SU-DHL-6 (cell line): ENCODE data around the gene GSTT4.
"Not testable (repeated sequence)": the region's sequence is repeated elsewhere in the genome, so short reads cannot be mapped to it uniquely, and the experiment has no call there.

Source experiments
- EZH2phosphoT487 ChIP-seq: fragments of 200-600 bp; sonication (generic), shearing (Covaris generic); conservative IDR thresholded peaks from 2 replicates; pipeline ENCODE4 v1.6.1; 2018; ENCODE audit warnings: mild to moderate bottlenecking, antibody characterized with exemption, low read length, moderate library complexity, mixed read lengths
- TF ChIP-seq, protein P1 (sequence below): fragments of 200-600 bp; sonication (generic); IDR thresholded peaks from one replicate; pipeline ENCODE4 v1.5.1; 2017; ENCODE audit warnings: antibody characterized with exemption, mild to moderate bottlenecking, low read length, moderate library complexity; ENCODE audit not compliant: insufficient read depth, poor library complexity, severe bottlenecking

DNA sequence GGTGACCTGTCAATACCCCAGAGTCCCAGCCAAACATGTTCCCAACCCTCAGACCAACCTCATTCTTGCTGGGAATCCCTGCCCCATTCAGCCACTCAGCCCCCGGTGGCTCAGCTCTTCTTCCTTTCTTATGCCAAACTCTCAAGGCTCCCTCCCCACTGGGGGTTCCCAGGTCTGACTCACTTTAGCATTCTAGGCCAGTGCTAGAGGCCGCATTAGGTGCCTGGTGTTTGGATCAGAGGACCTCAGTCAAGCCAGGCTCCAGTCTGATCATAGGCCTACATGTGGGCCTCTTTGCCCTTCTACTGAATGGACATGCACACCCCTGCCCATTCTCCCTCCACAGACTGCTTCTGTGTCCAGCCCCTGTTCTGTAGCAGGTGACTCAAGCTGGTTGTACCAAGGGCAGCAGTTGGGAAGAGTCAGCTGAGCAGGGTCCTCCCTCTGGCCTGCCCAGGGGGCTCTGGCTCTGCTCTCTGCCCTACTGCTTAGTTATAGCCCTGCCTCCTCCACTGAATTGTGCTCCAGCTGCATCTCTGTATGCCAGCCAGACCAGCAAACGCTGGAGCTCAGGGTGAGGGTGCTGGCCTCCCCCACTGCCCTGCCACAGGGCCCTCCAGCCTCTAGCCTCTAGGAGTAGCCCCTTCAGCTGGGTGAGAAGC is 15.5 kb downstream of the GSTT4 start:
- TF ChIP-seq, protein P1, sequence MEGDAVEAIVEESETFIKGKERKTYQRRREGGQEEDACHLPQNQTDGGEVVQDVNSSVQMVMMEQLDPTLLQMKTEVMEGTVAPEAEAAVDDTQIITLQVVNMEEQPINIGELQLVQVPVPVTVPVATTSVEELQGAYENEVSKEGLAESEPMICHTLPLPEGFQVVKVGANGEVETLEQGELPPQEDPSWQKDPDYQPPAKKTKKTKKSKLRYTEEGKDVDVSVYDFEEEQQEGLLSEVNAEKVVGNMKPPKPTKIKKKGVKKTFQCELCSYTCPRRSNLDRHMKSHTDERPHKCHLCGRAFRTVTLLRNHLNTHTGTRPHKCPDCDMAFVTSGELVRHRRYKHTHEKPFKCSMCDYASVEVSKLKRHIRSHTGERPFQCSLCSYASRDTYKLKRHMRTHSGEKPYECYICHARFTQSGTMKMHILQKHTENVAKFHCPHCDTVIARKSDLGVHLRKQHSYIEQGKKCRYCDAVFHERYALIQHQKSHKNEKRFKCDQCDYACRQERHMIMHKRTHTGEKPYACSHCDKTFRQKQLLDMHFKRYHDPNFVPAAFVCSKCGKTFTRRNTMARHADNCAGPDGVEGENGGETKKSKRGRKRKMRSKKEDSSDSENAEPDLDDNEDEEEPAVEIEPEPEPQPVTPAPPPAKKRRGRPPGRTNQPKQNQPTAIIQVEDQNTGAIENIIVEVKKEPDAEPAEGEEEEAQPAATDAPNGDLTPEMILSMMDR, result not testable (repeated sequence)
- not testable (repeated sequence) for TF ChIP-seq EZH2phosphoT487
